ENCODE data around the gene CDCP2. TPM values are rescaled to one million over a fixed set of nuclear protein-coding genes. Genes with fewer than 3 reads are reported as not detected.
"Not testable (repeated sequence)": the region's sequence is repeated elsewhere in the genome, so short reads cannot be mapped to it uniquely, and the experiment has no call there.

Gene CDCP2
- total RNA-seq, 1 donor from 2014 or later, result not detected

DNA sequence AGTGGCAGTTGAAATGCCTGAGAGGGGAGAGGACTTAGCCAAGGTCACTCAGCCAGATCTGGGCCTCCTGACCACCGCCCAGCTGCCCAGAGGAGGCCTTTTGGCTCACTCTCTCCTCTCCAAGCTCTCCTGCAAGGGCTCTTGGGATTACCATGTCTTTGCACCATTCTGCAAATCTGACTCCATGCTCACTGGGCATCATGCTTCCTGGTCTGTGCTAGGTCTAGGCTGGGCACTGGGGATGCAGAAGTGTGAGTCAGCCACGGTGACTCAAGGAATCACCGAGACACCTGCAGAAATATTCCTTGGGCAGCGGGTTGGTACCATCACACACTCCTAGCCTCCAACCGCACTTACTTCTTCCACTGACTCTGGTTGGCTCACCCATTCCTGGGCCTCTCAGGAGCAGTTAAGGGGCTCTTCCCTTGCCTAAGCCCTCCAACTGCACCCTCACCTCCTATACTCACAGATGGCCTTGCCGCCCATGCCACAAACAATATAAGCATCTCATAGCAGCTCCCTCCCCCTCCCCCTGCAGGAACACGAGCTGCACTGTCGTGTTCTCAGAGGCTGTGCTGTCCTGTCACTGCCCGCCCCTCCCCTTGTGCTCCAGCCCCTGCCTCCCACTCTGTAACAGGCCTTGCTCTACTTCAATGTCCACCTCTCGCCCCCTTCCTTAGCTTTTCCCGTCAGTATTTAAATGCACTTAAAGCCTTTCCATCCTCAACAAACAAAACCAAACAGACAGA lies 34.8 kb downstream of the CDCP2 start:
- no peak for DNase-seq (ENCODE audit: low read depth, low spot score)

DNA sequence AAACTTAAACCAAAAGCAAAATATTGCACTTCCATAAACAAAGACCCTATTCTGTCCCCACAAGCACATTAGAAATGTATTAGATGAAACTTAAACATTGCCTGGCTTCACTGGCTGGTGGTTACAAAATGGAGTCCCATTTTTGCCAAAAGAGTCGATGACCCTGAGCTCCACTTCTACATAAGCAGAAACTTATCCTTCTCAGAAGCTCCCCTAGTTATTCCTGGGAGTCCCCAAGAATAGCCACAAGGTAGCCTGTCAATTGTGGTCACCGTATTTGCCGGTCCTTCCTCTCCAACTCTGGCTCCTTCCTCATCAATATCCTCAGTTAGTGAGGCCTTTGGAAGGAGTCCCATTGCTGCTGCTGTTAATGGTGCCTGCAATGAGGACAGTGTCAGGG lies 37.3 kb downstream of the CDCP2 start:
- no peak for DNase-seq (ENCODE audit: low read depth, low spot score)

DNA sequence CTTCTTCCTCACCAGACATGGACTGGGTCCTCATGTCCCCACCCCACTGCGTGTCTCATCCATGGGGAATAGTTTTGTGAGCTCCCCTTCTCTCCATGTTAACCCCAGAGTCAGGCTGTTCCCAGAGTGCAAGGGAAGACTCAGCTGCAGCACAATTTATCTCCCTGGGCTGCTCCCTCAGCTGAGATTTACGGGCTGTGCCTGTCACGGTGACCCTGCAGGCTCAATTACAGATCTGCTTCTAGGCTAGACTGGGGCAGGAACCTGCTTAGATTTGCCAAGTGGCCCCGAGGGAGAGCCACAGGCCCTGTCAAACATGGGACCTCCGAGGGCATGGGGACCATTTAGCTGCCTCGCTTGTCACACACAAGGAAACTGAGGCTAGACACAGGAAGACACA lies 37.8 kb downstream of the CDCP2 start:
- DNase-seq (ENCODE audit: low read depth, low spot score), result no peak

DNA sequence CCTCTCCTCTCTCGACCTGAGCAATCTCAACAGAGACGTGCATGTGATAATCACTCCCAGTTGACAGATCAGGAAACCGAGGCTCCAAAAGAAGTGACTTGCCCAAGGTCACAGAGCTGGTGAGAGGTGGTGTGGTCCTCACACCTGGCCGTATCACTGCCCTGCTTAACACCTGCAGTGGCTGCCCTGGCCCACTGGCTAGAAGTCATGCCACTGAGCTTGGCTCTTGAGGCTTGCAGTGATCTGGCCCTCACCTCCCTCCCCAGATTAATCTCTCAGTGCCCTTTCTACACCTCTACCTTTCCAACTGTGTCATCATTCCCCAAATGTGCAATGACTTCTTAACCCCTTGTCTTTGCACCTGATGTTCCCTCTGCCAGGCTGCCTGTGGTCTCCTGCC lies 38.8 kb downstream of the CDCP2 start:
- no peak for DNase-seq (ENCODE audit: low read depth, low spot score)

DNA sequence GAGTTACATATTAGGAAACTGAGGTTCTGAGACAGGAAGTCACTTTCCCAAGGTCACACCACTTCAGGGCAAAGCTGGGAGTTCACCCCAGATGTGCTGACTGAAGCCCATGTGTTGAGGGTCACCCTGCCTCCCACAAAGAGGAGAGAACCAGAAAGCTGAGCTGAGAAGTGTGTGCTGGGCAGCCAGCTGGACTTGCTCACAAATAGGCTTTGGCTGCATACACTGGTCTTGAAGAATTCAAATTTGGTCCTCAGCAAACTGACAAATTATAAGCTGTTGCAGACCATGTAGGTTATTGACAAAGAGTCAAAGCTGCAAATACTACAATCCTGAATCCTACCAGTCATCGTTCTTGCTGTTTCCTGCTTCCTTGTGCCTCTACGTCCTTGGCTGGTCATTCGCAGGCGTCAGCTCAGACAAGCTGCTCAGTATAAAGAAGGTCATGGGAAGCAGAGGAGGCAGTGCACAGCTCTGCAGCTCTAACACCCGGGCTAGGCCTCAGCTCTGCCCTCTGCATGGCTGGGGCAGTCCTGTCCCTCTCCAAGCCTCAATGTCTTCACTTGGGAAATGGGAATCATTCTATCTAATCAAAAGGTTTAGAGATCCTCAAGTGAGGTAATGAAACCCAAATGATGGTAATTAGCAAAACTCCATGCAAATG lies 40.0 kb downstream of the CDCP2 start:
- DNase-seq (ENCODE audit: low read depth, low spot score), result no peak

DNA sequence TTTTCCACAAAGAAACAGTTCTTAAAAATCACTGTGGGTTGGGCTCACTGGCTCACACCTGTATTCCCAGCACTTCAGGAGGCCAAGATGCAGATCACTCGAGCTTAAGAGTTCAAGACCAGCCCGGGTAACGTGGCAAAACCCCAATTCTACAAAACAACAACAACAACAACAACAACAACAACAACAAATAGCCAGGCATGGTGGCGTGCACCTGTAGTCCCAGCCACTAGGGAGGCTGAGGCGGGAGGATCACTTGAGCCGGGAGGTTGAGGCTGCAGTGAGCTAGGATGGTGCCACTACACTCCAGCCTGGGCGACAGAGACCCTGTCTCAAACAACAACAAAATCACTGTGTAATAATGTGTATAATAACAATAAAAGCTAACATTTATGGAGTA lies 40.8 kb downstream of the CDCP2 start:
- no peak for DNase-seq (ENCODE audit: low read depth, low spot score)

DNA sequence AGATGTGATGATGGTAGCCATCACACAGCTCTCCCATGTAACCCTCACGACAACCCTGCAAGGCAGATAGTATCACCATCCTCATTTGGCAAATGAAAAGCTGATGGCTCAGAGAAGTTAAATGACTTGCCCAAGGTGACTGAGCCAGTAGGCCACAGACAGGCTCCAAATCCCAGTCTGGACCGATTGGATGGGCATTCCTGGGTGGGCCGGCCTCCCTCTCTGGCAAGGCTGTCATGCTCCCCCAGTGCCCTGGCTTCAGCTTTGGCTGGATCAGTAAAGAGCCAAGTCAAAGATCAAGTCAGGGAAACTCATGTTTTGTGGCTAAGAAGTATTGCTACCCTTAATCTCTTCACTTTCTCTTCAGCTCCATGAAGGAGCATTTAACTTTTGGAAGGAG lies 41.2 kb downstream of the CDCP2 start:
- DNase-seq (ENCODE audit: low read depth, low spot score), result no peak

DNA sequence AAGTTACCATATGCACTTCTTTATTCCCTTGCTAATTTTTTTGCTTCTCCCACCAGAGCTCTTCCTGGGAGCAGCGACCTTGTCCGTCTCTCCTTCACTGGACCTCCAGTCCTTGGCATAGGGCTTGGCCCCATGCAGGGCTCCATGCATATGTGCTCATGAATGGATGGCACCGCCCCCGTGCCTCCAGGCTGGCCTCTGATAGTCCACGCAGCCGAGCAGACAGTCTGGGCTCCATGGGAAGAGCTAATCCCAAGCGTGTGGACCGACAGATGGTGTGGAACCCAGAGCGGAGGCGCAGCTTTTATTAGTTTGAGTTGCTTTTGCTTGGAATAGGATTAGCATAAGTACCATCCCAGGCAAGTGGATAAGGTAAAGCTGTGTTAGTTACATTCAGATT lies 41.8 kb downstream of the CDCP2 start:
- no peak for DNase-seq (ENCODE audit: low read depth, low spot score)

DNA sequence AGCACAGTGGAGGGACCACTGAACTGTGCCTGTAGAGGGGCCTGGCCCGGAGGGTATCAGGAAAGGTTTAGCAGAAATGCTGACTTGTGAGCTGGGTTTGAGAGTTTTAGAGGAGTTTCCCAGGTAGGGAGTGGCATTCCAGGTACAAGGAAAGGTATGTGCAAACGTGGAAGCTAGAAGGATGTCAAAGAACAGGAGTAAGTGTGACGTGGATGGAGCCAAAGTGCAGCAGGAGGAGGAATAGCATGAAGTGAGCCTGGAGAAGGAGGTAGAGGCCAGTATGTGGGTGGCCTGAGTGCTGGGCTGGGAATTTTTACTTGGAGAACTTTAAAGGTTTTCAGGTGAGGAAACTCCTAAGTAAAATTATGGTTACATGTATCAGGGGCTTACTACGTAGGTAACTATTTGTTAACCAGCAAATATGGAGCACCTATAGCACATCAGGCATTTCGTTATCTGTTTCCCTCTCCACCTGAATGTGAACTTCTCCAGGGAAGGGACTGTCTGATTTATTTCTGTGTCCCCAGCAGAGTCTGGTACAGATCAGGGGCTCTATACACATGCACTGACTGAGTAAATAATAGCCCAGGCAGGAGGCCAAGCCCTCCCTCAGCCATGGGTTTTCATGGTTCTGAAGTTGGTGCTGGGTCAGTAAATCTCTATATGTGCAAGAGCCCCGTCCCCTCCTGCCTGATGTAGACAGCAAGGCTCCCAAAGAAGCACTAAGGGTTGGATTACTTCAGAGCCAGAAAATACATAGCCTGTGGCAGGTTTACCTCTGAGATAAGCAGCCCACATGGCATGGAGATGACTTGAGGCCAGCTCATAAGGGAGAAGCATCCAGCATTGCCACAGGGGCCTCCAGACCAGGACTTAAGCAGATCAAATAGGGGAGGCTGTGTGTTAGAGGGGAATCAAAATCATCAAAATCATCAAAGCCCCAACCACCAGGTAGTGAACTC lies 43.4 kb downstream of the CDCP2 start:
- no peak for DNase-seq (ENCODE audit: low read depth, low spot score)

DNA sequence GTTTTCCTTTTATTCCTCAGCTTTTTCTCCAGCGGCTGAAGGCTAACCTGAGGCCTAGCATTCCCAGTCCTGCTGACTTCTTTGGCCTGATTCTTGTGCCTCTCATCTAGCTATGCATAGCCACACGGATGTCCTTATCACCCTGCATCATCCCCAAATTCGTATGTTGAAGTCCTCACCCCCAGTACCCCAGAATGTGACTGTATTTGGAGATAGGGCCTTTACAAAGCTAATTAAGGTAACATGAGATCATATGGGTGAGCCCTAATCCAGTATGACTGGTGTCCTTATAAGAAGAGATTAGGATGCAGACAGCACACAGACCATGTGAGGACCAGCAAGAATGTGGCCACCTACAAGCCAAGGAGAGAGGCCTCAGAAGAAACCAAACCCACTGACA lies 44.6 kb downstream of the CDCP2 start:
- no peak for DNase-seq (ENCODE audit: low read depth, low spot score)

DNA sequence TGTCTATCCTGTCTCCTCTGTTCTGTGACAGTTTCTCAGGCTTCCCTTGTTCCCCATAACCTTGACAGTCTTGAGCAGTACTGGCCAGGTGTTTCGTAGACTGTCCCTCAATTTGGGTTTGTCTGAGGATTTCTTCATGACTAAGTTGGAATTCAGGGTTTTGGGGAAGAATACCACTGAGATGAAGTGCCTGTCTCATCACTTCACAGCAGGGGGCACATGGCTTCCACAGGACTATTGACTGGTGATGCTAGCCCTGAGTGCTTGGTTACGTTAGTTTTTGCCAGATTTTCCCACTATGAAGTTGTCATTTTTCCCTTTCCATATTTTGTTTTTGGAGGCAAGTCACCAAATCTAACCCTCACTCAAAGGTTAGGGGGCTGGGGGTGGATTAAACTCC lies 45.7 kb downstream of the CDCP2 start:
- DNase-seq (ENCODE audit: low read depth, low spot score), result no peak

DNA sequence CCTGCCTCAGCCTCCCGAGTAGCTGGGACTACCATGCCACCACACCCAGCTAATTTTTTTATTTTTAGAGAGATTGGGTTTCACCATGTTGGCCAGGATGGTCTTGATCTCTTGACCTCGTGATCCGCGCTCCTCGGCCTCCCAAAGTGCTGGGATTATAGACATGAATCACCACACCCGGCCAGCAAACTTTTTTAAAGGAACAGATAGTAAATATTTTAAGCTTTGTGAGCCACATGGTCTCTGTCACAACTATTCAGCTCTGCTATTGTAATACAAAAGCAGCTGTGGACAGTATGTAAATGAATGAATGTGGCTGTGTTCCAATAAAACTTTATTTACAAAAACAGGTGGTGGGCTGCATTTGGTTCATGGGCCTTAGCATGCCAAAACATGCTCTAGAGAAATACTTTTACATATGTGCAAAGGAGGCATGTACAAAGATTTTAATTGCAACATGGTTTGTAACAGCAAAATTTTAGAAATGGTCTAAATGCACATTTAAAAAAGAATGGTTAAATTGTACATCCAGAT lies 47.0 kb downstream of the CDCP2 start:
- no peak for DNase-seq (ENCODE audit: low read depth, low spot score)

DNA sequence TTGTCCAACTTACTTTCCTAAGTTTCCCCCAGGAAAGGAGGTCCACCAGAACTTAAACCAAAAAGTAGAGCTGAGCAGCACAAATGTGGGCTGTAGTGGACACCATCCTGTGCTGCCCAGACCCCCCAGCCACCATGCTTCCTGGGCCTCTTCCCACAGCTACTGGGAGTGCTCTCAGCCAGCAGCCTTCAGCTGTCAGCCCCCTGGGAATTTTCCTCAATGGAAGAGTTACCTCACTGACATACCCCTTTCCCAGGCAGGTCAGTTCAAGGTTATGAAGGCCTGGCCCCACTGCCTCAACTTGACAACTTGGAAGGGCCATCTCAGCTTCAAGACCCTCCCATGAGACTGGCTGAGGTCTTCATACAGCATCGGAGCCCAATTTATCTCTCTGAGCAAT lies 47.7 kb downstream of the CDCP2 start:
- DNase-seq (ENCODE audit: low read depth, low spot score), result no peak

DNA sequence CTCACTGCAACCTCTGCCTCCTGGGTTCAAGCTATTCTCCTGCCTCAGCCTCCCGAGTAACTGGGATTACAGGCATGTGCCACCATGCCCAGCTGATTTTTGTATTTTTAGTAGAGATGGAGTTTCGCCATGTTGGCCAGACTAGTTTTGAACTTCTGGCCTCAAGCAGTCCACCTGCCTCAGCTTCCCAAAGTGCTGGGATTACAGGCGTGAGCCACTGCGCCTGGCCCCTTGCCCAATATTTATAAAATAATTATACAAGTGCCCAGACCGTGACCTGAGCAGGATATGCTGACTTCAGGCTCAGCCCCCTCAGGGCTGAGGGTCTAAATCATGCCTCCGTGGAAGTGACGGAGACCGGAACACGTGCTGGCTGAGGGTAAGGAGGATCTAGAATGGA lies 48.2 kb downstream of the CDCP2 start:
- DNase-seq (ENCODE audit: low read depth, low spot score), result not testable (repeated sequence)

DNA sequence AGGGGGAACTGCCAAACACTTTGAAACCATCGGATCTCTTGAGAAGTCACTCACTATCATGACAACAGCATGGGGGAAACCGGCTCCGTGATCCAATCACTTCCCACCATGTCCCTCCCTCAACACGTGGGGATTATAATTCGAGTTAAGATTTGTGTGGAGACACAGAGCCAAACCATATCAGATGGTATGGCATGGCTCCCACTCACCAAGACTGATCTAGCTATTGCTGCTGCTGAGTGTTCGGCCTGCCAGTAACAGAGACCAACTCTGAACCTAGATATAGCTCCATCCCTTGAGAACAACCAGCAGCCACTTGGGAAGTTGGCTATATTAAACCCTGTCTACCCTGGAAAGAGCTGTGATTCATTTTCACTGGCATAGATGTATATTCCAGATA lies 49.4 kb downstream of the CDCP2 start:
- DNase-seq (ENCODE audit: low read depth, low spot score), result no peak

DNA sequence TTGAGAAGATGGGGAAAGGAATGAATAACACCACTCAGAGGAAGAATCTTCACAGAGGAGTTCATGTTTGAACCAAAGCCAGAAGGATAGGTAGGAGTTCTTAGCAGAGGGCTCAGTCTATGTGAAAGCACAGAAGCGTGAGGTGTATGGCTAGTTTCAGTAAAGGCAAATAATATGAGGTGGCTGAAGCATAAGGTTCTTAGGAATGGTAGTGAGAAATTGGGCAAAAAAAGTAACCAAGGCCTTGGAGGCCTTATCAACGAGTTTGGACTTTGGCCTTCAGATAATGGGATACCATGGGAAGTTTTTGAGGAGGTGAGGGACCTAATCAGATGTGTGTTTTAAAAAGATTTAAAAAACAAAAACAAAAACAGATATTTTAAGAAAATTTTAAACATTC lies 52.3 kb downstream of the CDCP2 start:
- DNase-seq (ENCODE audit: low read depth, low spot score), result no peak

DNA sequence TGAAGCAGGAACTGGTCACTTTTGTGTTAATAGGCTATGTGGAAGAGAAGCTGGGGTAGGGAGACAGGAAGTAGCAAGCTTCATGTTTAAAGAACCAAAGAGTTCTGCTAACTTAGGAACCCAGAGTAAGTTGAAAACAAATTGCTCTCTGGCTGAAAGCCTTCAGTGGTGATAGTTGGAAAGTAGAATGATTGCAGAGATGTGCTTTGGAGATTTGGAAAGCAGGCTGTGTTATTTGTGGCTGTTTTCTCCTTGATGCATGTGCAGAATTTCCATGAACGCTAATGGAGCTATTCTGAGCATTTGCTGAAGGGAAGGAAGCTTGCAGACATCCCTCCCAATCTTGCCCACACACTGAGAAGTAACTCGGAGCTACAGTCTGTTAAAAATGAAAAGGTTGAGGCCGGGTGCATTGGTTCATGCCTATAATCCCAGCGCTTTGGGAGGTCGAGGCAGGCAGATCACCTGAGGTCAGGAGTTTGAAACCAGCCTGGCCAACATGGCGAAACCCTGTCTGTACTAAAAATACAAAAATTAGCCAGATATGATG lies 53.7 kb downstream of the CDCP2 start:
- DNase-seq (ENCODE audit: low read depth, low spot score), result no peak

DNA sequence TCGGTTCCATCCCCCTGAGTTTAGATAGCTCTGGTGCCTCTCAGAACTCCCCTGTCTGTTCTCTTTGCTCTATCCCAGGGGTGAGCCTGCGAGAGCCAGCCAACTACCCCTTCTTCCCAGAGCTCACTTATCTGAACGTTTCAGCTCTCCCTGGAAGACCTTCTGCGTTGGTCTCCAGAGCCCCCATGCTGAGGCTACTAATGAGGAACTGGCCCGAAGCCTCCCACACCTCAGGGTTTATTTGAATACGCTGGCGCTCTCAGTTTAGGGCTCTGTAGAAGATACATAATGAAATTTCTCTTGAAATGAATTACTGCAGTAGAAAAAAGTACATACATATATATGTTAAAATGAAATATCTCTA lies 55.9 kb downstream of the CDCP2 start:
- no peak for DNase-seq (ENCODE audit: low read depth, low spot score)

DNA sequence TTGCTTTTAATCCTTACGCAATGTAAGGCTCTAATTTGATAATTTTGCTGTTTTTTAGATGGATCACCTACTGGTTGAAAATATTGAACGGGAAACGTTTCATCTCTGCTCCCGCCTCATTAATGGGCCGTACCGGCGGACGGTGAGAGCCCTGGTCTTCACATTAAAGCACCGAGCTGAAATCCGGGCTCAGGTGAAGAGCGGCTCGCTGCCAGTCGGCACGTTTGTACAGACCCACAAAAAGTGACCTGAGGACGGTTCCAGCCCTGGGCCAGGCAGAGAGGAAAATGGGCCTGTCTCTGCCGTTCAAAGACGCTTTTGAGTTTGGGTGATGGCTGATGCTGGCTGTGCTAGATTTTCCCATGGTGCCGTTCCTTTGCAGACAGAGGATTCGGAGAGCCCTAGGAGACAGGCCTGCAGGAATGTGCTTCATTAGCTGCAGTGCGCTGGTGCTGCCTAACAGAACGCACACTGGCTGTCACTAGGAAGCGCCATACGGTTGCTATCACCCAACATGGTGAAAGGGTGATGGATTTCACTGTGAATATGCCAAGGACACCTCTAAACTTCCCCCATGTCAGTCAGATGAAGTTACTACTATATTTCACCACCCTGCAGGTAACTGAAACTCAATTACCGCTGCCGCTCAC lies 56.4 kb downstream of the CDCP2 start:
- no peak for DNase-seq (ENCODE audit: low read depth, low spot score)

DNA sequence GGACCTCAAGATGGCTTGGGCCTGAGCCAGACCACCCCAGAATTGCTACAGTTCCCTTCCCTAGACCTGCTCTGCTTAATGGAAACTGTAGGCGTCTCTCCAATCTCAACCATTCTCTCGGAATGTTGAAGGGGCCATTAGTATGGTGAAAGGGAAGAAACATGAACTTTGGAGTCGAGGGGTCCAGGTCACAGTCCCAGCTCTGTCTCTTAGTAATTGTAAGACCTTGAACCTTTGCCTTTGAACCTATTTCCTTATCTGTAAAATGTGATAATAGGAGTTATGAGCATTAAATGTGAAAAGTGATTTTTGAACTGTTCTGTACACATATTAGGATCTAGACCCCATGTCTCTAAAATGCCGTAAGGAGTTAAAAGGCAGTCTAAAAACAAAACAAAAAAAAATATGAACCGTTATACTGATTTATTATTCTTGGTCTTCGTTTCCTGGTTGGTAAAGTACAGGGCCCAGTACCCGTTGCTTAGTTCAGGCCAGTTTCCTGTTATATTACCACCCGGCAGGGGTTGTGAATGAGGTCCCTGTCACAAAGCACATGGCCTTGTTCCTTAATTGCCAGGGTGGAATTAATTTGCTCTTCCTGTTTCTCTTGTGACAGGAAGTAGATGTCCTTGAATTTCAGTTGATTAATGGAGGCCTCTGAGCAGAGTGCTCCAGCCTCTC lies 57.1 kb downstream of the CDCP2 start:
- DNase-seq (ENCODE audit: low read depth, low spot score), result no peak

DNA sequence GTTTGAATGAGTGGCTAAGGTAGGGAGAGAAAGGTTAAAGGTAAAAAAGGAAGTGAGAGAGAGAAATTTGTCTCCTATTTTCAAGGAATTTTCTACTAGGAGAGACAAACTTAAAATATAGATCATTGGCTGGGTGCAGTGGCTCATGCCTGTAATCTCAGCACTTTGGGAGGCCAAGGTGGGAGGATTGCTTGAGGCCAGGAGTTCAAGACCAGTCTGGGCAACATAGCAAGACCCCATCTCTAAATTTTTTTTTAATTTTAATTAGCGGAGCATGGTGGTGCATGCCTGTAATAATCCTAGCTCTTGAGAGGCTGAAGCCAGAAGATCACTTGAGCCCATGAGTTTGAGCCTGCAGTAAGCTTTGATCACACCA lies 58.1 kb downstream of the CDCP2 start:
- DNase-seq (ENCODE audit: low read depth, low spot score), result not testable (repeated sequence)

All from pulmonary artery endothelial cell (primary cell).